ENCODE results near the gene PGS1. TPM values are rescaled to one million over a fixed set of nuclear protein-coding genes. Genes with fewer than 3 reads are reported as not detected.

PGS1 gene
- total RNA-seq, 2 experiments from 2014 or later = 75.8 to 78.1 TPM

DNA sequence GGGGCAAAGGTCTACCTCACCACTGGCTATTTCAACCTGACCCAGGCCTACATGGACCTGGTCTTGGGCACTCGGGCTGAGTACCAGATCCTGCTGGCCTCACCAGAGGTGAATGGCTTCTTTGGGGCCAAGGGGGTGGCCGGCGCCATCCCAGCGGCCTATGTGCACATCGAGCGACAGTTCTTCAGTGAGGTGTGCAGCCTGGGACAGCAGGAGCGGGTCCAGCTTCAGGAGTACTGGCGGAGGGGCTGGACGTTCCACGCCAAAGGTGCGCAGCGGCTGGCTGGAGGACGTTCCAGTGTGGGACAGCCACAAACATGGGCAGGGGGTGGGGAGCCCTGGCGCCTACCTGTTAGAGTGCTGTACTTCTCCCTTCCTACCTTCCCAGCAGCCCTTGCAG is 25.4 kb downstream of the PGS1 start:
- no peaks in the 10 kb centered on the region for H3K27me3 Mint-ChIP-seq
- no peak for DNase-seq
- H3K9me3 Mint-ChIP-seq = no peaks in the 10 kb centered on the region
- ChIA-PET CTCF (no interaction called here), POLR2A (no interaction called here)
- no peak overlapping the region for H3K27ac Mint-ChIP-seq
- H3K4me3 Mint-ChIP-seq = no peak overlapping the region
- peaks cover 32% of the 10 kb centered on the region for H3K4me1 Mint-ChIP-seq (ENCODE audit: low read depth)
- peaks cover 63% of the 10 kb centered on the region for H3K36me3 Mint-ChIP-seq
- intact Hi-C loops (cut with micrococcal nuclease) = no loop called here

DNA sequence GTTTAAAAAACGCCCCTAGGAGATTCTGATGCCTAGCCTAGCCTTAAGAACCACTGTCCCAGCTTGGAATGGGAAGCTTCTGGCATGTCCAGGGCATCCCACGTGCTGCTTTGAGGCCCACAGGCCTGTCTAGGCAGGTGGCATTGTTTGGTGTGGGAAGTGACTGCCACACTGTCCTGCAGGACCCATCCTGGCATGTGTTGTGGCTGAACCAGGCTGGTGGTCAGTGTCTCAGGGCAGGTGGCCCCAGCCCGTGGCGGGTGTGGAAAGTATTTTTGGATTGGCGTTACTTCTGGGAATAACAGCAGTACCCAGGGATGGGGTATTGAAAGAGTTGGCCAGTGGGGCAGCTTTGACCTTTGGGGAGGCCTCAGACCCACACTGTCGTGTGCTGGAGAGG is 27.9 kb downstream of the PGS1 start:
- Mint-ChIP-seq H3K36me3 (peaks cover 53% of the 10 kb centered on the region), H3K27ac (peak overlapping the region; percentile 85), H3K9me3 (no peaks in the 10 kb centered on the region), H3K27me3 (no peaks in the 10 kb centered on the region), H3K4me3 (no peak overlapping the region), H3K4me1 (ENCODE audit: low read depth) (peaks cover 49% of the 10 kb centered on the region)
- ChIA-PET POLR2A (no interaction called here), CTCF (no interaction called here)
- DNase-seq = no peak
- intact Hi-C loops (cut with micrococcal nuclease) = no loop called here

DNA sequence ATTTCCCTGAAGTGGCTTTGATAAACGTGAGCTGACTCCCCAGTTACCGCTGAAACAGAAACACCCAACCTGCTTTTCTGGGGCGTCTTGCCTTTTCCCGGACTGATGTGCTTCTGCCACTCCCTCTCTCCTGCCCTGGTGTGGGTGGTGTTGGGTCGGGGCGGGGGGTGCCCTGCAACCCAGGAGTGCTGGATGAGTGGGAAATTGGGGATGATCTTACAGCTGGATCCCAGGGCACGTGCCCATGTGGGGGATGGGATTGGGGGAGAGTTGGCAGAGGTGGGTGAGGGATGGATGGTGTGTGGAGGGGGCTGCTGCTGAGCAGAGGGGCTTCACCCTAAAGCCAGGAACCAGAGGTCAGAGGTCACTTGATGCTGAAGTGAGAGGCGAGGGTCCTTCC is 28.5 kb downstream of the PGS1 start:
- H3K4me1 Mint-ChIP-seq (ENCODE audit: low read depth) = peaks cover 53% of the 10 kb centered on the region
- no peaks in the 10 kb centered on the region for H3K9me3 Mint-ChIP-seq
- POLR2A ChIA-PET = no interaction called here
- H3K27ac Mint-ChIP-seq = peak overlapping the region; percentile 85
- intact Hi-C loops (cut with micrococcal nuclease) = no loop called here
- H3K36me3 Mint-ChIP-seq = peaks cover 50% of the 10 kb centered on the region
- DNase-seq = peak; percentile 22
- CTCF ChIA-PET = no interaction called here
- H3K4me3 Mint-ChIP-seq = no peak overlapping the region
- H3K27me3 Mint-ChIP-seq = no peaks in the 10 kb centered on the region

DNA sequence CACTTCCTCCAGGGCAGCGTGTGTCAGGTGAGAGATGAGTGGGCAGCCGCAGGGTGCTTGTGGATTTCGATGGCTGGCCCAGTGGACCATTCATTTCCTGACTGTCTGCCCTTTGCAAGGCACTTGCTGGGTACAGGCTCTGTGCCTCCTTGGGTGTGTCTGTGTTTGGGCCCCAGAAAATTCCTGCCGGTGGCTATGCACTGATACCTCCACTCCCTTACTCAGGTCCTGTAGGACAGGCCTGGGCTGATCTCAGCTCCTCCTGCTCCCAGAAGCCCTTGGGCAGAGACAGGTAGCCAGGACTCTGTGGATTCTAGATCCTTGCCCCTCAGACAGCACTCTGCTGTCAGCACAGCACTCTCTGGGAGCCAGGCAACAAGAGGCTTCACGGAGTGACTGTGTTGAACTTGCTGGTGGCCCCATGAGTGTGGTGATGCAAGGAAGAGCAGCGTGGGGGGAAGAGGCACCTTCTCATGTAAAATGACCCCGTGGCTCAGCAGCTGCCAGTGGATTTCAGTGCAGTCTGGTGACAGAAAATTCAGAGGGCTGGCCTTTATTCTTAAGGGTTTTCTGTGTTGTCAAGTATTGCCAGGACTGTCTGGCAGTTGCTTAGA is 29.0 kb downstream of the PGS1 start:
- Mint-ChIP-seq H3K27me3 (no peaks in the 10 kb centered on the region), H3K9me3 (no peaks in the 10 kb centered on the region), H3K4me1 (ENCODE audit: low read depth) (peaks cover 59% of the 10 kb centered on the region), H3K36me3 (peaks cover 51% of the 10 kb centered on the region), H3K27ac (peak overlapping the region; percentile 85), H3K4me3 (no peak overlapping the region)
- ChIA-PET POLR2A (no interaction called here), CTCF (interaction anchor here (1.8 kb wide), 1 partner anchor 15 kb away, joined by 4 read pairs; no protein-coding TSS in a partner anchor)
- intact Hi-C loops (cut with micrococcal nuclease) = no loop called here
- DNase-seq = no peak

DNA sequence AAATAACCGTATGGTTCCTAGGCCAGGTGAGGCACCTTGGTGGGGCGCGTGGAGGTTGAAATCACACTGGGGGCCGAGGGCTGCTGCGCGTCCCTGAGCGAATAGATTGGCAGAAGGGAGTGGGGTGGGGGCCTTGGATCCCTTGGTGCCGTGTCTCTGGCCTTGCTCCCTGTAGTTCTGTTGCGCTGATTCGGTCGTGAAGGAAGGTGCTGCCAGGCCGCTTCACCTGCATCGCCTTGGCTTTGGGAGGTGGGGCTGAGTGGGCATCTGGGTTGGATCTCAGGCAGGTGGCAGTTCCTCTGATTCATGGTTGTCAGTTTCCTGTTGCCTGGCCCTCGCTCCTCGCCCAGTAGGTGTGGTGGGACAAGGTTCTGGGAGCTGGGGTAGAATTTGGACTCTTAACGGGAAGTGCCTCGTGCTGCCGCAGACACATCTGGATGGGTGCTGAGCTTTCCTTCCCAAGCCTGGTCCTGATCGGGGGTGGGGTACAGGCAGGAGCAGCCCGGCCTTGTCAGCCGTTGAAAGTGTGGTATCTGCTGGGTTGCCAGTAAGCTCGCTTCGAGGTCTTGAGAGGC is 30.1 kb downstream of the PGS1 start:
- H3K4me1 Mint-ChIP-seq (ENCODE audit: low read depth) = peaks cover 69% of the 10 kb centered on the region
- intact Hi-C loops (cut with micrococcal nuclease) = no loop called here
- DNase-seq = no peak
- H3K36me3 Mint-ChIP-seq = peaks cover 51% of the 10 kb centered on the region
- H3K27me3 Mint-ChIP-seq = no peaks in the 10 kb centered on the region
- ChIA-PET POLR2A (no interaction called here), CTCF (interaction anchor here (1.3 to 1.8 kb wide), 2 partner anchors 14 to 48 kb away, joined by 4 read pairs; no protein-coding TSS in a partner anchor)
- H3K4me3 Mint-ChIP-seq = no peak overlapping the region
- no peaks in the 10 kb centered on the region for H3K9me3 Mint-ChIP-seq
- H3K27ac Mint-ChIP-seq = peak overlapping the region; percentile 85

DNA sequence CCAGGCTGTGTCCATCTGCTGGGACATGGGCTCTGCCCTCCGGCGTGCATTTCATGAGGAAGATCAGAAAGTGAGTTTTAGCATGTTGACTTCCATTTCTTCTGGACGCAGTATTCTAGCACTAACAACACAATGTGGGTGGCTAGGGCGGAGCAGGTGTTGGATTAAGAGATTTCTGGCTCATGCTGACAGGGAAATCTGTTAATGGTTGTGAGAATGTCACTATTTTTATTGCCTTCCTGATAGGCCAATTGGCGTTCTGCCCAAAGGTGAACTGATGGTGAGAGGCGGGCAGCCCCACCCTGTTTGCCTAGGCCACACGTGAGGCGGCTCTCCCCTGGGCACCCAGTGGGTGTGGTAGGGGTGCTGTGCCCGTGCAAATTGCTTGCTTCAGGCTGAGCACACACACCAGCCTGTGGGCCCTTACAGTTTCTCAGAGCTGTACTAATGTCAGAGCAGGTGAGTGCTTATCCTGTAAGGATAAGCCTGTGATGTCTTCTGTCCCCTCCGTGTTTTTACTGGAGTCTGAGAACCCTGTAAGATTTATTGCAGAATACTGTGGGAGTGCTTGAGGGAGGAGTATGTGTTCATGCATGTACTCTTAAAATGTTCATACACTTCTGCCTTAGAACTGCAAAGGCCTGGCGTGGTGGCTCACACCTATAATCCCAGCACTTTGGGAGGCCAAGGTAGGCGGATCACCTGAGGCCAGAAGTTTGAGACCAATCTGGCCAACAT is 30.9 kb downstream of the PGS1 start:
- Mint-ChIP-seq H3K9me3 (no peaks in the 10 kb centered on the region), H3K4me1 (ENCODE audit: low read depth) (peaks cover 77% of the 10 kb centered on the region), H3K4me3 (no peak overlapping the region), H3K27me3 (no peaks in the 10 kb centered on the region), H3K27ac (peak overlapping the region; percentile 43), H3K36me3 (peaks cover 50% of the 10 kb centered on the region)
- intact Hi-C loops (cut with micrococcal nuclease) = no loop called here
- ChIA-PET POLR2A (no interaction called here), CTCF (interaction anchor here (1.3 to 1.8 kb wide), 3 partner anchors 13 to 49 kb away, joined by 4 read pairs; no protein-coding TSS in a partner anchor)
- no peak for DNase-seq

DNA sequence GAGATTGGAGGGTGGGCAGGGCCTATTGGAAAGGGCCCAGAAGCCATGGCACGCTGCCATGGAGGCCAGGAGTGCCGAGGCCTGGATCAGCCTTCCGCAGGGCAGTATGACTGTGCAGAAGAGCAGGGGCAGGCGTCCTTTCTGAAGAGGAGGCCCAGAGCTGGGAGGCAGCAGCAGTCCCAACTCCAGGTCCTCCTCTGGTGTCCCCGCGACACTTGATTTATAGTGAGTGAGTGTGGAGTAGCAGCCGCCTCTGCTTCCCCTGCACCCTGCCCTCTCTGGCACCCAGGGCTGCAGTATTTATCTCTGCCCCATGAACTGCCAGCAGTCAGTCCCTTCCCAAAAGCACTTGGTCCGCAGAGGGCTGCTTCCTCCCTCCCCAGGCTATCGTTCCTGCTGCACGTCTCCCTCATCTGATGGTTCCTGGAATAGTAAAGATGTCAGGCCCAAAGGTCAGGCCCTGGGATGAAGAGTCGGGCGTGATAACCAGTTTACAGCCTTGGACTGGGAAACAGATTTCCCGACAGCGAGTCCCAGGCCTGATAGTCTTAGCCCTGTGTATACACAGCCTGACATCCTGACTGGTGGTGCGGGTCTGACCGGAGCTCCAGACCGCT is 32.9 kb downstream of the PGS1 start:
- peaks cover 54% of the 10 kb centered on the region for H3K36me3 Mint-ChIP-seq
- peak overlapping the region; percentile 57 for H3K27ac Mint-ChIP-seq
- ChIA-PET POLR2A (interaction anchor here (1.0 to 1.3 kb wide), 2 partner anchors 9 to 47 kb away, joined by 3 read pairs; no protein-coding TSS in a partner anchor), CTCF (interaction anchor here (0.7 to 1.9 kb wide), 5 partner anchors 15 to 305 kb away, joined by 3 to 8 read pairs (median 4); no protein-coding TSS in a partner anchor)
- no peaks in the 10 kb centered on the region for H3K27me3 Mint-ChIP-seq
- peaks cover 90% of the 10 kb centered on the region for H3K4me1 Mint-ChIP-seq (ENCODE audit: low read depth)
- DNase-seq = no peak
- H3K9me3 Mint-ChIP-seq = no peaks in the 10 kb centered on the region
- no peak overlapping the region for H3K4me3 Mint-ChIP-seq
- intact Hi-C loops (cut with micrococcal nuclease) = no loop called here

DNA sequence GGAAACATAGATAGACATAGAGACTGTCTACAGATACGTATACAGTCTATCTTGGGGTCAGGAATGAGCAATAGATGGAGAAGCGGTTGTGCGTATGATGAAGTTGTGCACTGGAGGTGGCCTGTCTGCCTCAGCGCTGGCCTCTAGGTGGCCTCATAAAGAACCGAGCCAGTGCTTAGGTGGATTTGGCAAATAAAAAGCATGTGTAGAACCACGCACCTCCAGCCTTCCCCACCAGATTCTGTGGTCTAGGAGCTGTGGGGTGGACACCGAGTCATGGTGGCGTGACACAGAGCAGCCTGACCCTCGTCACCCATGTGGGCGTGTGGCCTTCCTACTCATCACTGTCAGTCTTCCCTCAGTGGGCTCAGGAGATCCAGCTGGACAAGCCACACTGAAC is 34.0 kb downstream of the PGS1 start:
- ChIA-PET CTCF (interaction anchor here (0.7 to 1.9 kb wide), 10 partner anchors 9 to 477 kb away, joined by 3 to 8 read pairs (median 4); no protein-coding TSS in a partner anchor), POLR2A (interaction anchor here (0.6 to 1.3 kb wide), 3 partner anchors 10 to 56 kb away, joined by 3 read pairs; no protein-coding TSS in a partner anchor)
- H3K9me3 Mint-ChIP-seq = no peaks in the 10 kb centered on the region

DNA sequence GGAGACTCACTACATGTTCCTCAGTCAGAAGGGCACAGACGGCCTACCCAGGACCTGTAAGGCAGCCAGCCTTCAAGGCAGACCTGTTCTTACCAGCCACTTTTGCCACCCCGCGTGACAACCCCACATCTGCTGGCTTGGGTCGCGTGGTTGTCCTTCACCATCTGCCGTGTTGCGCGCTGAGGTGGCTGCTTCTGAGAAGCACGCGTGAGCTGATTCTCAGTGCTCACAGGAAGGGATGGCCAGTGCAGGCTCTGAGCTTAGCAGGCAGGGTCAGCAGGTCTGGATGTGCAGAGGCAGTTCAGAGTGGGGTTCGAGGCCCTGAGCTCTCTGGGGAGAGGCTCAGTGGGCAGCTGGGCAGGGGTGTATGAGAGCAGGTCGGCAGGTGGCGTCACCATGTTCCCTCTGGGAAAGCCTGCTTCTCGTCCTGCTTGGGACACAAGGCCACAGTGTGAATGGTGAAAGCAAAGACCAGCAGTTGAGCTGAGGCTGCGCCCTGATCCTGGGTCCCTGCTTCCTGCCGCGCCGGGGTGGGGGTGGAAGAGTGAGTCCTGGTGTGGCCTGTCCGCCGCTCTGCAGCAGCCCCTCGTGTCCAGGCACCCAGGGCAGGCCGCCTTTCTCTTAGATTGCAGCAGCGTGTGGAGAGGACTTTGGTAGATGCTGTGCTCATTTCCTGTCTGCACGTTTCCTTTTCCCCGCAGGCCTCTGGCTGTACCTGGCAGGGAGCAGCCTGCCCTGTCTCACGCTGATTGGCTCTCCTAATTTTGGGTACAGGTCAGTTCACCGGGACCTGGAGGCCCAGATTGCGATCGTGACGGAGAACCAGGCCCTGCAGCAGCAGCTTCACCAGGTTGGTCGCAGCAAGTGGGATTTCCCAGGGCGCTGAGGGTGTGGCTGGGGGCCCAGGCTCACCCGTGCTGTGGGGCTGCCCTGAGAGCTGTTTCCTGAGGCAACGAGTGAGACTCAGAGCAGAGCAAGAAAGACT is 36.0 kb downstream of the PGS1 start:
- ChIA-PET POLR2A (interaction anchor here (0.9 to 1.7 kb wide), 3 partner anchors 35 to 71 kb away, joined by 3 to 17 read pairs (median 3); partner anchors contain the start of gene SOCS3), CTCF (no interaction called here)
- Mint-ChIP-seq H3K4me3 (peak overlapping the region; percentile 76), H3K4me1 (ENCODE audit: low read depth) (peaks cover 80% of the 10 kb centered on the region), H3K9me3 (no peaks in the 10 kb centered on the region), H3K36me3 (peaks cover 60% of the 10 kb centered on the region), H3K27me3 (no peaks in the 10 kb centered on the region), H3K27ac (peak overlapping the region; percentile 84)
- intact Hi-C loops (cut with micrococcal nuclease) = no loop called here
- peak; percentile 80 for DNase-seq

More for the DNA sequence above, 34.0 kb downstream of the PGS1 start:
- intact Hi-C loops (cut with micrococcal nuclease) = no loop called here
- peaks cover 89% of the 10 kb centered on the region for H3K4me1 Mint-ChIP-seq (ENCODE audit: low read depth)
- H3K36me3 Mint-ChIP-seq = peaks cover 59% of the 10 kb centered on the region
- H3K4me3 Mint-ChIP-seq = peak overlapping the region; percentile 76
- peak overlapping the region; percentile 84 for H3K27ac Mint-ChIP-seq
- DNase-seq = peak; percentile 85
- no peaks in the 10 kb centered on the region for H3K27me3 Mint-ChIP-seq

DNA sequence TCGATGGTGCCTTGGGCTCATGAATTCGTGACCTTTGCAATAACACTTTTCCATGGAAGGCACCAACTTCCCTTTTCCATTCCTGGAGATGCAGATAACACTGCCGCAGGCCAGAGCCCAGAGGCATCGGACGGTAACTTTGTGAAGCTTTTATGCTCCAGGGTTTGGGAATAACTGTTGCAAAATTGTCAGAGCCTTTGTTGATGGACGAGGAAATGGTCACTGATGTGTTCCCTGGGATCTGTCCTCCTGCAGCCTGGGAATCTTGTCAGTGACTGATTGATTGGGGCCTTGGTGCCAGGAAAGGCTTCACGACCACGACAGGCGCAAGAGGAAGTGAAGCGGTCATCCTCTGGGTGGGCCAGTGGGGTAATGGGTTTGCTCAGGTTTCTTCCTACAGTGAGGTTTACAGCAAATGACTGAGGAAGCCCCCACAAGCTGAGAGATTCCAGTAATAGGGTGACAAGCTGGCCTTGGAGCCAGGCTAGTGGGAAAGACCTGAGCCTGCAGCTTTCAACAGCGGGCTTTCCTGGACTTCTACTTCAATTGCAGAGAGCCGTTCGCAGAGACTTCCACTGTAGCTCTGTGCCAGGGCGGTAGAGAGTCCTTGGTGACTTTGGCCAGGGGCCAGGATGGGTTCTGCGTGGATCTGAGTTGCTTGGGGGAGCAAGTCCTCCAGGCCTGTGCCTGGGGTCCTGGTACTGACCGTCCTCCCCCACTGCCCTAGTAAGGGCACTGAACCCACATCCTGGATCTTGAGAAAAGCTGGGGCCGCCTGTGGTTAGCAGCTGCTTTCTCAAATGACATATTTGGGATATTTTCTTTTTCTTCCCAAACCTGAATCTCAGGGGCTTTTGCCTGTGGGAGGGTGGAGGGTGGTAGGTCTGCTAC is 37.6 kb downstream of the PGS1 start:
- H3K36me3 Mint-ChIP-seq = peaks cover 69% of the 10 kb centered on the region
- DNase-seq = no peak
- peaks cover 84% of the 10 kb centered on the region for H3K4me1 Mint-ChIP-seq (ENCODE audit: low read depth)
- POLR2A ChIA-PET = interaction anchor here (0.6 to 0.8 kb wide), 2 partner anchors 60 to 292 kb away, joined by 3 read pairs; no protein-coding TSS in a partner anchor
- CTCF ChIA-PET = interaction anchor here (1.1 to 1.5 kb wide), 2 partner anchors 9 to 125 kb away, joined by 4 to 5 read pairs; no protein-coding TSS in a partner anchor
- intact Hi-C loops (cut with micrococcal nuclease) = no loop called here
- peak overlapping the region; percentile 84 for H3K27ac Mint-ChIP-seq
- peak overlapping the region; percentile 76 for H3K4me3 Mint-ChIP-seq
- H3K27me3 Mint-ChIP-seq = no peaks in the 10 kb centered on the region
- H3K9me3 Mint-ChIP-seq = no peaks in the 10 kb centered on the region
